Omental fat pad (tissue), 4 donors: Measurements from ENCODE around the gene PKD2L1. TPM values are rescaled to one million over a fixed set of nuclear protein-coding genes. Genes with fewer than 3 reads are reported as not detected.
"Not testable (repeated sequence)": the region's sequence is repeated elsewhere in the genome, so short reads cannot be mapped to it uniquely, and the experiment has no call there.

Source experiments
- ATAC-seq: fragments of 150-250 bp; one replicate; pipeline ENCODE4 v1.9.1; 2016; ENCODE audit warnings: mild to moderate bottlenecking, moderate library complexity; ENCODE audit not compliant: low FRiP score
- DNase-seq: peaks from one replicate; pipeline ENCODE4 v3.0.0-alpha.2; 2019; ENCODE audit warnings: low spot score
- total RNA-seq, 4 donors: library from RNA; depleted of rRNA; stranded (reverse); fragments of >200 nt; gene quantifications; one replicate each; pipeline ENCODE4 v1.1.0, GENCODE V29; 2016
- TF ChIP-seq, protein P1 (sequence below), 3 donors: fragments of 450-650 bp; IDR thresholded peaks; one replicate each; pipeline ENCODE4 v1.5.1; 2016 to 2017; ENCODE audit warnings: antibody characterized with exemption in 3 of 3, mild to moderate bottlenecking in 3 of 3, moderate library complexity in 2 of 3

Gene PKD2L1
- total RNA-seq, 4 donors from 2014 or later, result 0.24 to 0.37 TPM; not detected in 2

DNA sequence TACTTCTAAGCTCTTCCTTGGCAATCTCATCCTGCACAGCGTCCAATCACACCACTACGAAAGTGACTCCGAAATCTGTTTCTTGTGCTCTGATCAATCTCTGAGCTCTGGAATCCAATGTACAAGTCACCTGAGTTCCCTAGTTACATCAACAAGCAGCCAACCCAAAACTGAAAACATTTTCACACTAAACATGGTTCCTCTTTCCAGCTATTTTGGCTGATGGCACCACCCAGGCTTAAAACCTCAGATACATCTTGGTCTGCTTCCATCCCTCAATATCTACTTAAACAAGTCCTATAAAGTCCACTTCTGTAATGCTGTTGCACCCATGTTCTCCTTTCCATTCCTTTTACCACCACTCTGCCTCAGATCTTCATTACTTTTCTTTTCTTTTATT, 47.1 kb downstream of the PKD2L1 start:
- no peak for DNase-seq
- TF ChIP-seq, protein P1, sequence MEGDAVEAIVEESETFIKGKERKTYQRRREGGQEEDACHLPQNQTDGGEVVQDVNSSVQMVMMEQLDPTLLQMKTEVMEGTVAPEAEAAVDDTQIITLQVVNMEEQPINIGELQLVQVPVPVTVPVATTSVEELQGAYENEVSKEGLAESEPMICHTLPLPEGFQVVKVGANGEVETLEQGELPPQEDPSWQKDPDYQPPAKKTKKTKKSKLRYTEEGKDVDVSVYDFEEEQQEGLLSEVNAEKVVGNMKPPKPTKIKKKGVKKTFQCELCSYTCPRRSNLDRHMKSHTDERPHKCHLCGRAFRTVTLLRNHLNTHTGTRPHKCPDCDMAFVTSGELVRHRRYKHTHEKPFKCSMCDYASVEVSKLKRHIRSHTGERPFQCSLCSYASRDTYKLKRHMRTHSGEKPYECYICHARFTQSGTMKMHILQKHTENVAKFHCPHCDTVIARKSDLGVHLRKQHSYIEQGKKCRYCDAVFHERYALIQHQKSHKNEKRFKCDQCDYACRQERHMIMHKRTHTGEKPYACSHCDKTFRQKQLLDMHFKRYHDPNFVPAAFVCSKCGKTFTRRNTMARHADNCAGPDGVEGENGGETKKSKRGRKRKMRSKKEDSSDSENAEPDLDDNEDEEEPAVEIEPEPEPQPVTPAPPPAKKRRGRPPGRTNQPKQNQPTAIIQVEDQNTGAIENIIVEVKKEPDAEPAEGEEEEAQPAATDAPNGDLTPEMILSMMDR (IDR thresholded peaks at IDR 0.05), result no peak
- no peak for ATAC-seq

- not testable (repeated sequence) for DNase-seq, ATAC-seq
Observed at GRCh38 chr10:100276971-100277370, 53.1 kb downstream of the PKD2L1 start.

DNA sequence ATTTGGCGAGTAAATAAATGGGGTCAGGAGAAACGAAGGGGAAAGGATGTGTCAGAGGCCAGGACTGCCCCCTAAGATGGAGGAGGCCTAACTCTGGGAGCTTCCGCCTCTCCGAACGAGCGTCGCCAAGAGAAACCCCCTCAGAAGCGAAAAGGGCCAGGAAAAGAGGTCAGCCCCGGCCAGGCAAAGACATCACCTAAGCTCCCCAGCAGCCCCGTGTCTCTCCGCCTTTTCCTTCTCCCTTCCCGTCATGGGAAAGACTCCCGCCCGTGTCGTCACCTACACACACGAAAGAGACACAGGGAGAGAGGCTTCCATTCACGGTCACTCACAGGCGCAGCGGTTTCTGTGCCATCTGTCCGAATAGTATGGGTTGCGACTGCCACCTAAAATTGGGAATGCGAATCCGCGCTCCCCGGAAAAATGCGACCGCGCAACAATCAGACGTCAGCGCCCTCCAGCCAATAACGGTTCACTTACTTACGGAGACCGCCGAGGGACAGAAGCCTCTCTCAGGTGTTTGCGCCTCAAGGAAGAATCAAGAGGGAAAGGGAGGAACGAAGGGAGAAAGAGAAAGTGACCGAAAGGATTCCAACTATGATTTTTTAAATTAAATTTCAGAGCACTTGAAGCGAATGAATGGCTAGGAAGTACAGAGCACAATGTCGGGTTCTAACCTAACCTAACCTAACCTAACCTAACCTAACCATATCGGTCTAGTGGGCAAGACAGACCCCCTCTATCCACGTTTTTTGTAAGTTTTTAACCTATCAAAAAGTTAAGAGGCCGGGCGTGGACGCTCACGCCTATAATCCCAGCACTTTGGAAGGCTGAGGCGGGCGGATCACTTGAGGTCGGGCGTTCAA, 62.6 kb downstream of the PKD2L1 start, which contains the start of gene CWF19L1:
Gene CWF19L1 (minus strand): TSS at position 400 of the 866 bp plus-strand sequence. CDS start 45 bp downstream, at position 355.
- ATAC-seq, result peak; percentile 92
- peak; percentile 82 for DNase-seq
- TF ChIP-seq, protein P1 (IDR thresholded peaks at IDR 0.05), result no peak

- no peak for DNase-seq
- TF ChIP-seq, protein P1 (IDR thresholded peaks at IDR 0.05), result no peak
- ATAC-seq, result no peak
Observed at GRCh38 chr10:100265821-100266485, 64.1 kb downstream of the PKD2L1 start.

DNA sequence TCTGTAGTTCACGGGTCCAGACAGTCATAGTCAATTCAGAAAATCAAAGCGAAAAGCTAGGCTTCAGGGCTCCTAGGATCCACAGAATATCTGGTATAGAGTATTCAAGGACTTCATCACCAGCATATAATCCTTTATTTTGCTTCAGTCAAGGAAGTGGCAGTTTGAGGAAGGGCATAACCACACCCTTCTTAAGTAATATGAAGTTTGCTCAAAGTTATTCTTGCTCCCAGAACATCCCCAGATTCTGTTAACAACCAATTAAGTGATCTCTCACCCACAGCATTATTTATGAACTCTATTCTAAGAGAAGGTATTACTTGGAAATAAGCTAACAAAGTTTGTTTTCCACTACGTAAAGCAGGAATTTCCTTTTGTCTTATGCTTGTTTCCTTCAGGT, 75.8 kb downstream of the PKD2L1 start:
- TF ChIP-seq, protein P1 (IDR thresholded peaks at IDR 0.05), result no peak
- no peak for ATAC-seq
- DNase-seq, result no peak

DNA sequence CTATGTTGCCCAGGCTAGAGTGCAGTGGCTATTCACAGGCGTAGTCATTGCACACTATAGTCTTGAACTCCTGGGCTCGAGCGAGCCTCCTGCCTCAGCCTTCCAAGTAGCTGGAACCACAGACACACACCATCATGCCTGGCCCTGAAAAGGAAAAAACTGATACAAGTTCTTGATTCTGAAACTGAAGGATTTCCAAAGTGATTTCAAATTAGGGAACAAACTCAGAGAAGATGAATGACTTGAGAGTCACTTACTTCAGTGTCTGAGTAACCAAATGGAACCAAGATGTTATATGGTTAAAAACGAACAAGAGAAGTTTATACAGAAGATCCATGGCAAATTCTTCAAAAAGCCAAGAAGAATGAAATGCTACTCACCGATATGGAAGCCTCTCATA, 77.0 kb downstream of the PKD2L1 start:
- TF ChIP-seq, protein P1 (IDR thresholded peaks at IDR 0.05), result no peak
- DNase-seq (no peak), ATAC-seq (no peak)

GRCh38 chr10:100248820-100249219, 81.2 kb downstream of the PKD2L1 start:
- TF ChIP-seq, protein P1 (IDR thresholded peaks at IDR 0.05), result no peak

More at GRCh38 chr10:100248820-100249219, 81.2 kb downstream of the PKD2L1 start:
- no peak for ATAC-seq
- DNase-seq, result no peak
